Iris pigment epithelial cell (primary cell): Measurements from ENCODE around the gene ZNF74.
"Not testable (repeated sequence)": the region's sequence is repeated elsewhere in the genome, so short reads cannot be mapped to it uniquely, and the experiment has no call there.

Experiments used
- DNase-seq: peaks from one replicate; pipeline ENCODE4 v3.0.0-alpha.2; 2011; ENCODE audit warnings: low read depth

The ZNF74 gene

DNA sequence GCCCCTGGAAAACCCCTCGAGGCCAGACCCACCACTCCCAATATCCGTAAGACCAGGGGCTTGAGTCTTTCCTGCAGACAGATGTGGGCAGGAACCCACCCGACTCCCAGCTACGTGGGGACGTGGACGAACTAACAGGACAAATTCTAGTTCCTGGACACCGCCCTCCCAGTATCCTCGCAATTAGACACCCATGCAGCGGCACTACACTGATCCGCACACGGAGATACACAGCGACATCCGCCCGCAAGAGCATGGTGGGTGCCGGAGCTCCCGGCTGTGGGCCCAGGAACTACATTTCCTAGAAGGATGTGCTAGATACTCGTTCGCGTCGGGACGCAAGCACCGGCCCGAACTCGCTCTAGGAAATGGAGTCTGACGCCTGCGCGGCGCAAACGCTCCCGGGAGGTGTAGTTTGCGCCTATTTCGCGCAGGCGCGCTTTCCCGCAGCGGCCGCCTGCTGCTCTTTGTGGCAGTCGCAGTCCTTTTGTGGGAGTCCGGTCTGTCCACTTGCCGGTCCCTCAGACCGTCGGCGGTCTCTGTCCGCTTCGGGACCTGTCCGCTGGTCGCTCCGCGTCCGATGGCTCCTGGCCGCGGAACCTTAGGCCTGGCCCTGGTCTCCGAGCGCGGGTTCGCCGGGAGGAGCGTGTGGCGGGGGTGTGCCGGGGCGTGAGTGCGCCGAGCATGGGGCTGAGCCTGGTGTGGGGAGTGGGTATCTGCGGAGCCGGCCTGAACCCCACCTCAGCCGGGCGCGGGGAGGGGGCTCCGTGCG, at the start of gene ZNF74:
TSS of gene ZNF74 (plus strand) at position 447 of the 772 bp plus-strand sequence. CDS start 478 bp downstream, outside the sequence.
- peak; percentile 92 for DNase-seq

DNA sequence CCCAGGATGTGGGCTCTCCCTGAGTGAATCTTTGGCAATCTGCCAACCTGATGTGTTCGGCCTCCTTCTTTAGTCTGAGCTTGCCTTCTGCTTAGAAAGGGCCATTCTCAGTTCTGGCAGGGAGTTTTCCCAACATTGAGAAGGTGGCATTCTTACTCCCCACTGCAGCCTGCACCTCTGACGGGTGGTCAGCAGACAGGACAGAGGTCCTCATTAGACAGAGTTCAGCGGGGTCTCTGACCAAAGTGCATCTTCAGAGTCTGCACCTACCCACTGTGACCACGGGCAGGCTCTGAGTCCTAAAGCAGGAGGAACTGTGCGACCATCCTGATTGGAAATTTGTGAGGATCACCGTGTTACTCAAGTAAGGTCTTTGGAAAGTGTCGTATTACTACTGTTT, 47.4 kb upstream of the ZNF74 start:
- not testable (repeated sequence) for DNase-seq

GRCh38 chr22:20352536-20352935, 41.4 kb upstream of the ZNF74 start:
- not testable (repeated sequence) for DNase-seq

GRCh38 chr22:20354238-20354975, 39.5 kb upstream of the ZNF74 start:
- no peak for DNase-seq

GRCh38 chr22:20355939-20356636, 37.9 kb upstream of the ZNF74 start:
- not testable (repeated sequence) for DNase-seq

- DNase-seq = not testable (repeated sequence)
These were observed 37.0 kb upstream of the ZNF74 start for GRCh38 chr22:20356906-20357305.

- DNase-seq = not testable (repeated sequence)
These were observed 36.0 kb upstream of the ZNF74 start for GRCh38 chr22:20357967-20358366.

DNA sequence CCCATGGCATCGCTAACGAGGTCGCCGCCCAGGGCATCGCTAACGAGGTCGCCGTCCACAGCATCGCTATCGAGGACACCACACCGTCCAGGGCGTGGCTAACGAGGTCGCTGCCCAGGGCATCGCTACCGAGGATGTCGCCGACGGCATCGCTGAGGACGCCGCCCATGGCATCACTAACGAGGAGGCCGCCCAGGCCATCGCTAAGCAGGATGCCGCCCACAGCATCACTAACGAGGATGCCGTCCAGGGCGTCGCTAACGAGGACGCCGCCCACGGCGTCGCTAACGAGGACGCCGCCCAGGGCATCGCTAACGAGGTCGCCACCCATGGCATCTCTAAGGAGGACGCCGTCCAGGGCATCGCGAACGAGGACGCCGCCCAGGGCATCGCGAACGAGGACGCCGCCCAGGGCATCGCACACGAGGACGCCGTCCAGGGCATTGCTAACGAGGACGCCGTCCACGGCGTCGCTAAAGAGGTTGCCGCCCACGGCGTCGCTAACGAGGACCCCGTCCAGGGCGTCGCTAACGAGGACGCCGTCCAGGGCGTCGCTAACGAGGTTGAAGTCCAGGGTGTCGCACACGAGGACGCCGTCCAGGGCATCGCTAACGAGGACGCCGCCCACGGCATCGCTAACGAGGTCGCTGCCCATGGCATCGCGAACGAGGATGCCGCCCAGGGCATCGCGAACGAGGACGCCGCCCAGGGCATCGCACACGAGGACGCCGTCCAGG, 35.3 kb upstream of the ZNF74 start:
- DNase-seq = not testable (repeated sequence)

DNA sequence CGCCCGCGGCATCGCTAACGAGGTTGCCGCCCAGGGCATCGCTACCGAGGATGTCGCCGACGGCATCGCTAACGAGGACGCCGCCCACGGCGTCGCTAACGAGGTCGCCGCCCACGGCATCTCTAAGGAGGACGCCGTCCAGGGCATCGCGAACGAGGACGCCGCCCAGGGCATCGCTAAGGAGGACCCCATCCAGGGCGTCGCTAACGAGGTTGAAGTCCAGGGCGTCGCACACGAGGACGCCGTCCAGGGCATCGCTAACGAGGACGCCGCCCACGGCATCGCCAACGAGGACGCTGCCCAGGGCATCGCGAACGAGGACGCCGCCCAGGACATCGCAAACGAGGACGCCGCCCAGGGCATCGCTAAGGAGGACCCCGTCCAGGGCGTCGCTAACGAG, 33.7 kb upstream of the ZNF74 start:
- DNase-seq = not testable (repeated sequence)

DNA sequence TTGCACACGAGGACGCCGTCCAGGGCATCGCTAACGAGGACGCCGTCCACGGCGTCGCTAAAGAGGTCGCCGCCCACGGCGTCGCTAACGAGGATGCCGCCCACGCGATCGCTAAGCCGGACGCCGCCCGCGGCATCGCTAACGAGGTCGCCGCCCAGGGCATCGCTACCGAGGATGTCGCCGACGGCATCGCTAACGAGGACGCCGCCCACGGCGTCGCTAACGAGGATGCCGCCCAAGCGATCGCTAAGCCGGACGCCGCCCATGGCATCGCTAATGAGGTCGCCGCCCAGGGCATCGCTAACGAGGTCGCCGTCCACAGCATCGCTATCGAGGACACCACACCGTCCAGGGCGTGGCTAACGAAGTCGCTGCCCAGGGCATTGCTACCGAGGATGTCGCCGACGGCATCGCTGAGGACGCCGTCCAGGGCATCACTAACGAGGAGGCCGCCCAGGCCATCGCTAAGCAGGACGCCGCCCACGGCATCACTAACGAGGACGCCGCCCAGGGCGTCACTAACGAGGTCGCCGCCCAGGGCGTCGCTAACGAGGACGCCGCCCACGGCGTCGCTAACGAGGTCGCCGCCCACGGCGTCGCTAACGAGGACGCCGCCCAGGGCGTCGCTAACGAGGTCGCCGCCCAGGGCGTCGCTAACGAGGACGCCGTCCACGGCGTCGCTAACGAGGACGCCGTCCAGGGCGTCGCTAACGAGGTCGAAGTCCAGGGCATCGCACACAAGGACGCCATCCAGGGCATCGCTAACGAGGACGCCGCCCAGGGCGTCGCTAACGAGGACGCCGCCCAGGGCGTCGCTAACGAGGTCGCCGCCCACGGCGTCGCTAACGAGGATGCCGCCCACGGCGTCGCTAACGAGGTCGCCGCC, 32.8 kb upstream of the ZNF74 start:
- not testable (repeated sequence) for DNase-seq

DNA sequence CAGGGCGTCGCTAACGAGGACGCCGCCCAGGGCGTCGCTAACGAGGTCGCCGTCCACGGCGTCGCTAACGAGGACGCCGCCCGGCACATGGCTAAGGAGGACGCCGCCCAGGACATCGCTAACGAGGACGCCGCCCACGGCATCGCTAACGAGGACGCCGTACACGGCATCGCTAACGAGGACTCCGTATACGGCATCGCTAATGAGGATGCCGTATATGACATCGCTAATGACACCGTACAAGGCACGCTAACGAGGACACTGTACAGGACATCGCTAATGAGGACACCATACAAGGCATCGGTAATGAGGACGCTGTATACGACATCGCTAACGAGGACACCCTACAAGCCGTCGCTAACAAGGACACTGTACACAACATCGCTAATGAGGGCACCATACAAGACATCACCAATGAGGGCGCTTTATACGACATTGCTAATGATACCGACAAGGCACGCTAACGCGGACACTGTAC, 32.2 kb upstream of the ZNF74 start:
- not testable (repeated sequence) for DNase-seq

GRCh38 chr22:20362403-20362802, 31.5 kb upstream of the ZNF74 start:
- not testable (repeated sequence) for DNase-seq

DNA sequence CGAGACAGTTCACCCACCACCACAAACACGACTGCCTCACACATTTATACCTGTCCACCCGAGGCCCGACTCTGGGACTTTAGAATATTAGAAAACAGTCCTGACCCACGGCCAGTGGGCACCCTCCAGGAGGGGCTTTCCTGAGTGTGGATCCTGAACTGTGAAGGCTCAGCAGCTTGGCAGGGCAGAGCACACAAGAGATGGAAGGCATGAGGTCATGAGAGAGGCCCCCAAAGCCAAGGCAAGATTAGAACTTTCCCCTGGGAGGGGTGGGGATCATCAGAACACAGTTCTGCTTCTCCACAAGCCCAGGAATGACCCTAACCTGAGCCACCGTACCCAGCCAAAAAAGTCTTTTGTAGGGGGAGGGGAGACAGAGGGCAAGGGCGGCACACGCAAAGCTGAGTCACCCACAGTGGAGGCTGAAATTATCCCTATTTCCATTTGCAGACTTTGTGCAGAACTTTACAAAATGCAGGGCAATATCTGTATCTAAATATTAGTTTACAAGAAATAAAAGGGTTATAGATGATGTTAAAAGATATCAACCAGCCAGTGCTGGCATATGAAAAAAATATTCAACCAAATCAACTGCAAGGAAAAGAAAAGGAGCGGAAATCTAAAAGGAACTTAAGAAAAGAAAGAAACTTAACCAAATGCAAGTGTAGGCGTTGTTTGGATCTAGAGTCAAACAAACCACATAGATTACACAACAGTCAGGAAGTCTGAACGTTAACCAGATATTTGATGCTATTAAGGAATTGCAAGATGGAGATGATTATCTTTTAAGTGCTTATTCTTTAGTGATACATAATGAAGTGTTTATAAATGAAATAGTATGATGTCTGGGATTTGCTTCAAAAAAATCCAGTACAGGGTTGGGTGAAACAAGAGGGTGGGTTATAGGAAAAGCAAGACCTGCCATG, 29.4 kb upstream of the ZNF74 start:
- DNase-seq = peak; percentile 43

DNA sequence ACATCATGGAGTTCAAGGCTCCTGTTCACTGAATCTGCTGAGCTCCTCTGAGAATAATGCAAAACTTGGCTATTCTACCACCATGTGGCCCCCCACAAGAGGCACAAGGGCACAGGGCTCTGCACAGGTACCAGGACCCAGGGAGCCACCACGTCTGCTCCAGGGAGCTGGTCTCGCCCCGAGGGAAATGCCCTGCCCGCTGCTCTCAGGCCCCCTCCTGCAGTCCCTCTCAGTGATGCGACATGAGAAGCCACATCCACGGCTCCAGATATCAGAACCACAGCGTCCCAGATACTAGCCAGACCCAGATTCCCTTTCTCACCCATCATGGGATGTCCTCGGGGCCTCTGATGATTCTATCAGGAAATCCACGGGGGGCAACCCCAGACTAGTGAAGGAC, 27.1 kb upstream of the ZNF74 start:
- DNase-seq = not testable (repeated sequence)

- not testable (repeated sequence) for DNase-seq
These were observed 25.1 kb upstream of the ZNF74 start for GRCh38 chr22:20368875-20369274.

DNA sequence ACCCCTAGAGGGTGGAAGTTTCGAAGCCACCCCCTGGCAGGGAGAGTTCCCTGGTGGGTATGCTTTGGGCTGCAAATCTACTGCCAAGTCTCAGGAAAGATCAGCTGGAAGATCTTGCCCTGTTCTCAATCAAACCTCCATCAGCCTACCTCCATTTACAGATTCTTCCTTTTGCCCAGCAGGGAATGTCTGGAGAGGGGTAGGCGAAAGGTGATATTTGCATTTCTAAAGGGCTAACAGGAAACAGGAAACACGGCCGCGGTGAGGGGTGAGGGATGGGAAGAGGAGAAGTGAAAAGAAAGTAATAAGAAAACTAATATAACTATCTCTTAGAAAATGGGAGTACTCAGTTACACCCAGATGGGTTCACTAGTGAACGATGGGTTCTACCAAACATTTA, 22.3 kb upstream of the ZNF74 start:
- not testable (repeated sequence) for DNase-seq

DNA sequence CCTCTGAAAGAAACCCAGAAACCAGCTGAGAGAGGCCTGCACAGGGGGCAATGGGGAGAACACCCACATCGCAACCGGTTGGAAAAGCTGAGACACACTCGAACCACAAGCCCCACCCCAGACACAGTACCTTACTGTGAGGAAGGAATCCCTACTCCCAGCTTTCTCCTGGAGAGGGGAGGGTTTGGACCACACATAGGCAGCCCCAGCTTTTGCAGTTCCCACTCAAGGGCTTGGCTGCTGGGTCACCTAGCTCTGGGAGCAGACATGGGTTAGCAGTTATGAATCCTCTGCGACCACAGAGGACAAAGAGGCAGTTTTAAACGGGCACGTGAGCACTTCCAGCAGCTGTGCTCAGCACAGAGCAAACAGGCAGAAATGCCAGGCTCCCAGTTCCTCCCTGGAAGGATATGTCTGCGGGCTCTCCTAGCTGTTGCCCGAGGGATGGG, 21.5 kb upstream of the ZNF74 start:
- not testable (repeated sequence) for DNase-seq

DNA sequence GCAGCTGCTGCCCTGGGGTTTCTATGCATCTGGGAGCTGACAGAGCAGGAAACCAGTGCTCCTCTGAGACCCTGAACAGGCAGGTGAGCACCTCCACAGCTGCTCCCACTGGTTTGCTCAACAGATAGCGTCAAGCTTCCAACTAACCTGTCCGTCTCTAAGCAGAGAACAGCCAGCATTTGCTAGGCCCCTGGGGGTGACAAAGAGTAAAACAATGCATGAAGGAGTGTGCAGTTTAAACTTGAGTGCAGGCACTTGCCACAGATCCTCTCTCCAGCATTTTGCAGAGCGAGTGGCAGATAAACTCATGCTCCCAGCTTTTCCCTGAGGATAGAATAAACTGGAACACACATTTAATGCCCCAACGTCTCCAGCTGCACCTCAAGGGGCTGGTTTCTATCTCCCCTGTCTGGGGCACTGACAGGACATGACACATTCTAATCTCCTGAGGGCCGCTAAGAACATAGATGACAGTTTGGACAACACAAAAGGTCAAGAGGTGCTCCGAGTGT, 20.7 kb upstream of the ZNF74 start:
- not testable (repeated sequence) for DNase-seq

- not testable (repeated sequence) for DNase-seq
These were observed 19.8 kb upstream of the ZNF74 start for GRCh38 chr22:20374130-20374529.
